K562 (cell line): ENCODE results near the gene TEX52. TPM values are rescaled to one million over a fixed set of nuclear protein-coding genes. Genes with fewer than 3 reads are reported as not detected.

Experiments
- ATAC-seq: fragments of 200-7000 bp; cut with Tn5 transposase; 3 replicates; pipeline ENCODE4 v1.9.1; 2020; ENCODE audit warnings: moderate library complexity
- BruUV-seq: library from RNA; stranded (reverse); fragments of 400-500 nt; replicated peaks from 2 replicates; lab custom pipeline; 2021; lab: Mats Ljungman, UMichigan
- CTCF ChIA-PET: fragments of 300-600 bp; formaldehyde crosslinking; extraction: SDS; loops from one replicate; lab custom pipeline; 2021; ENCODE audit warnings: low intra/inter-chr PET ratio; lab: Yijun Ruan, JAX
- POLR2A ChIA-PET: fragments of 300-600, 350-650 bp; sonication (Branson Sonifier 250); formaldehyde crosslinking; extraction: SDS; loops from one replicate; lab custom pipeline; 2021; ENCODE audit warnings: antibody characterized with exemption, inconsistent platforms; lab: Yijun Ruan, JAX
- DNase-seq, 4 experiments: peaks; one replicate each; pipeline versions ENCODE4 v3.0.0 to v3.0.0-alpha.2; 2011 to 2018; ENCODE audit warnings: low spot score in 3 of 4, mixed read lengths in 3 of 4; ENCODE audit errors: extremely low read depth in 1 of 4
- FAIRE-seq: peaks from 2 replicates; lab custom pipeline; 2011; peaks lifted over from hg19 to GRCh38; lab: Jason Lieb, UNC
- H2AFZ ChIP-seq: 2 replicates; pipeline ENCODE4 v1.6.0; 2011; ENCODE audit warnings: low read depth, low read length, control low read depth, inconsistent platforms
- H3K27ac ChIP-seq: fragments of 200-600 bp; 3 replicates; pipeline ENCODE4 v1.8.0; 2011; ENCODE audit warnings: low read depth, mild to moderate bottlenecking, control low read depth, inconsistent platforms, low read length, moderate library complexity, mixed read lengths; ENCODE audit errors: extremely low read depth
- H3K27me3 ChIP-seq, 2 experiments: fragments of 300-600 bp in 1 of 2; 2 replicates in 1 of 2; 3 replicates in 1 of 2; pipeline versions ENCODE4 v1.6.0 to v1.8.0; 2011; ENCODE audit warnings: inconsistent platforms in 2 of 2, low read length in 2 of 2, mild to moderate bottlenecking in 1 of 2, mixed read lengths in 1 of 2, moderate library complexity in 1 of 2; ENCODE audit not compliant: control insufficient read depth in 2 of 2, insufficient read depth in 2 of 2
- H3K36me3 ChIP-seq: fragments of 300-600 bp; 3 replicates; pipeline ENCODE4 v1.8.0; 2011; ENCODE audit warnings: mild to moderate bottlenecking, low read length, inconsistent platforms; ENCODE audit not compliant: control insufficient read depth, insufficient read depth
- H3K4me1 ChIP-seq, 2 experiments: fragments of 200-600 bp in 1 of 2; replicated peaks in 1 of 2; 2 replicates in 1 of 2; 3 replicates in 1 of 2; pipeline versions ENCODE4 v1.5.1 to v1.8.0; 2011; ENCODE audit warnings: inconsistent platforms in 2 of 2, low read length in 2 of 2, mild to moderate bottlenecking in 1 of 2, mixed read lengths in 1 of 2, moderate library complexity in 1 of 2; ENCODE audit not compliant: control insufficient read depth in 2 of 2, insufficient read depth in 2 of 2
- H3K4me2 ChIP-seq: 2 replicates; pipeline ENCODE4 v1.6.1; 2011; ENCODE audit warnings: low read length, control low read depth, inconsistent platforms, mixed read lengths; ENCODE audit not compliant: insufficient read depth
- H3K4me3 ChIP-seq: fragments of 200-600 bp; sonication (generic), shearing (Covaris generic); 2 replicates; pipeline ENCODE4 v1.5.1; 2016; ENCODE audit warnings: control low read depth, inconsistent platforms
- H3K79me2 ChIP-seq: fragments of 200-600 bp; 3 replicates; pipeline ENCODE4 v1.8.0; 2011; ENCODE audit warnings: low read length, inconsistent platforms; ENCODE audit not compliant: control insufficient read depth, insufficient read depth
- H3K9ac ChIP-seq, 2 experiments: 2 replicates each; pipeline versions ENCODE4 v1.6.0 to v1.6.1; 2011; ENCODE audit warnings: low read depth in 2 of 2, low read length in 2 of 2, control low read depth in 1 of 2, inconsistent platforms in 1 of 2, mild to moderate bottlenecking in 1 of 2, mixed read lengths in 1 of 2; ENCODE audit not compliant: insufficient read depth in 1 of 2
- H3K9me1 ChIP-seq: one replicate; pipeline ENCODE4 v1.6.0; 2011; ENCODE audit warnings: inconsistent platforms, mild to moderate bottlenecking, low read length, moderate library complexity; ENCODE audit not compliant: control insufficient read depth, insufficient read depth
- H3K9me3 ChIP-seq: replicated peaks from 2 replicates; pipeline ENCODE4 v1.5.1; 2011; ENCODE audit warnings: low read depth, low read length, inconsistent platforms; ENCODE audit not compliant: control insufficient read depth, insufficient read depth
- H4K20me1 ChIP-seq: replicated peaks from 2 replicates; pipeline ENCODE4 v1.6.1; 2011; ENCODE audit warnings: low read length, inconsistent platforms, mixed read lengths; ENCODE audit not compliant: control insufficient read depth, insufficient read depth
- ATF3 ChIP-seq, 2 experiments: fragments of 450-650 bp in 1 of 2; sonication (generic) in 1 of 2; formaldehyde crosslinking in 1 of 2; IDR thresholded peaks in 1 of 2; conservative IDR thresholded peaks in 1 of 2; 2 replicates each; pipeline versions ENCODE4 v1.6.1 to v1.8.1; 2016 to 2023; ENCODE audit warnings: mild to moderate bottlenecking in 2 of 2, moderate library complexity in 2 of 2, inconsistent platforms in 1 of 2, missing genetic modification reagents in 1 of 2
- GABPA ChIP-seq: fragments of 200-800 bp; sonication (Bioruptor generic); conservative IDR thresholded peaks from 2 replicates; pipeline ENCODE4 v1.6.1; 2016; ENCODE audit warnings: low read depth, missing genetic modification characterization, missing compliant biosample characterization
- KHSRP ChIP-seq: fragments of 450-650 bp; IDR thresholded peaks from 2 replicates; pipeline ENCODE4 v1.6.1; 2017
- NR2C1 ChIP-seq, 2 experiments: fragments of 450-650 bp; IDR thresholded peaks; 2 replicates each; pipeline ENCODE4 v1.6.1; 2017; ENCODE audit warnings: mild to moderate bottlenecking in 2 of 2, antibody characterized with exemption in 1 of 2, inconsistent platforms in 1 of 2, missing compliant biosample characterization in 1 of 2, missing genetic modification characterization in 1 of 2
- SRSF3 ChIP-seq: fragments of 200-400 bp; formaldehyde crosslinking; IDR thresholded peaks from 2 replicates; pipeline ENCODE4 v1.6.1; 2016; ENCODE audit warnings: mild to moderate bottlenecking, low read length, moderate library complexity; ENCODE audit not compliant: insufficient read depth
- ZBTB40 ChIP-seq, 2 experiments: fragments of 450-650 bp in 1 of 2; sonication (generic) in 1 of 2; formaldehyde crosslinking in 1 of 2; IDR thresholded peaks; 2 replicates each; pipeline versions ENCODE4 v1.7.1 to v1.9.0; 2016 to 2022; ENCODE audit warnings: inconsistent platforms in 1 of 2, mild to moderate bottlenecking in 1 of 2, missing genetic modification reagents in 1 of 2
- ZNF23 ChIP-seq: fragments of 250-450 bp; sonication (Bioruptor Pico); IDR thresholded peaks from 2 replicates; pipeline ENCODE4 v1.4.0; 2020; ENCODE audit warnings: mild to moderate bottlenecking
- WGBS: fragments of 100-300 bp; shearing (Covaris generic); methylation state at CpG from one replicate; pipeline ENCODE4 v1.1.6; 2016; ENCODE audit warnings: low coverage, mixed read lengths; ENCODE audit not compliant: insufficient coverage; ENCODE audit errors: missing lambda C conversion rate; 5-methylcytosine and 5-hydroxymethylcytosine counted together
- in situ Hi-C: fragments of 300-500 bp; cut with MboI; formaldehyde crosslinking; loops from 4 replicates; pipeline ENCODE4 v1.15.0; 2018; ENCODE audit warnings: inconsistent platforms, mixed read lengths
- intact Hi-C: fragments of 100-400 bp; cut with micrococcal nuclease; formaldehyde crosslinking; loops from 2 replicates; pipeline ENCODE4 v1.14.2; 2022
- polyA plus RNA-seq, 8 experiments: library from polyadenylated mRNA; depleted of rRNA in 4 of 8; stranded (reverse) in 5 of 8; unstranded in 3 of 8; fragments of >200 nt; fragmentation: Nextera tagmentation in 2 of 8; fragmentation: Illumina TruSeq in 1 of 8; extraction: Ambion mirVana in 2 of 8; extraction: Trizol in 1 of 8; gene quantifications; 2 replicates each; pipeline versions ENCODE4 v1.2.1 to v1.2.3, GENCODE V29; 2011 to 2014; ENCODE audit warnings: inconsistent platforms in 1 of 8, missing spikeins in 1 of 8
- total RNA-seq, 7 experiments: library from RNA; depleted of rRNA in 6 of 7; stranded (reverse); fragments of >200 nt in 6 of 7; fragmentation: Illumina TruSeq in 2 of 7; extraction: Trizol in 2 of 7; gene quantifications; 2 replicates each; pipeline versions ENCODE4 v1.2.1 to v1.2.3, GENCODE V29; 2011 to 2021; ENCODE audit warnings: low replicate concordance in 1 of 7

Gene TEX52
- total and polyA plus RNA-seq, 9 of the 15 experiments (the other 6 are each of a cell fraction or from before 2014, with no cell fraction given) = not detected

- ATAC-seq (peak; percentile 50), DNase-seq (peak in 1 of 4 experiments; percentile 24)
- H3K4me3 ChIP-seq = no peak overlapping the region
- in situ Hi-C loops (no loop called here), intact Hi-C loops (no loop called here)
- peak overlapping the region in 1 of 2 experiments; percentile 74; a peak in 2 of 4 replicates for H3K9ac ChIP-seq
- H3K4me2 ChIP-seq = peak overlapping the region; percentile 41; the same call in 1 of the 2 replicates
- H3K4me1 ChIP-seq = peaks cover 8% of the 10 kb centered on the region in 2 experiments; a peak in 4 of 5 replicates
- no peaks in the 10 kb centered on the region for H3K79me2 ChIP-seq
- POLR2A ChIA-PET = interaction anchor here (0.5 to 1.3 kb wide), 3 partner anchors 10 to 13 kb away, joined by 3 read pairs; no protein-coding TSS in a partner anchor
- H3K27ac ChIP-seq = no peak overlapping the region; the same call in 2 of the 3 replicates
- TF ChIP-seq KHSRP = no peak
- TF ChIP-seq SRSF3 = no peak
- no peak for TF ChIP-seq NR2C1 (IDR thresholded peaks at IDR 0.05)
- TF ChIP-seq NR2C1 (tag; IDR thresholded peaks at IDR 0.05) = peak; percentile 55
- TF ChIP-seq ZNF23 (CRISPR knock-in tag) = no peak
- TF ChIP-seq ZBTB40 (IDR thresholded peaks at IDR 0.05) = 0 out of 2 replicates have a peak, but pooled peaks have one; percentile 21
- TF ChIP-seq ZBTB40 (CRISPR knock-in tag; IDR thresholded peaks at IDR 0.05) = no peak
- TF ChIP-seq GABPA (tag) = peak; percentile 53
- TF ChIP-seq ATF3 (IDR thresholded peaks at IDR 0.05) = 0 out of 2 replicates have a peak, but pooled peaks have one; percentile 11
- no peak for TF ChIP-seq ATF3 (CRISPR knock-in tag; conservative IDR thresholded peaks at IDR 0.05)
- TF ChIP-seq, all 486 proteins: peak for 4
- no peak for FAIRE-seq
- BruUV-seq = no TSS peak
- Histone ChIP-seq H3K36me3 (no peaks in the 10 kb centered on the region), H3K9me3 (no peaks in the 10 kb centered on the region), H3K27me3 (no peaks in the 10 kb centered on the region), H3K9me1 (no peaks in the 10 kb centered on the region), H4K20me1 (no peaks in the 10 kb centered on the region), H2AFZ (peak overlapping the region; percentile 68)
- WGBS = 19% methylated on average over 4 of the region's 6 CpGs
- CTCF ChIA-PET = interaction anchor here (0.8 kb wide), 1 partner anchor 190 kb away, joined by 3 read pairs; no protein-coding TSS in a partner anchor
These were observed 11.6 kb downstream of the TEX52 start for GRCh38 chr12:2845280-2845679.
